Nucleus accumbens (tissue), 56 donors: ENCODE data around the gene RARA.
A peak's percentile ranks its signal among the peaks of the same experiment; 100 is the strongest.

Experiments used
- DNase-seq, 56 donors: peaks; one replicate each; lab custom pipeline; 2025; lab: John Stamatoyannopoulos, UW

The RARA gene

GRCh38 chr17:40313668-40314583, 4.9 kb downstream of the RARA start:
- DNase-seq: no peak

- peak in 34 of 56 donors; percentile 19 to 82 (median 49) for DNase-seq
These were observed 5.6 kb downstream of the RARA start for GRCh38 chr17:40314584-40314956.

GRCh38 chr17:40315206-40315605, 6.2 kb downstream of the RARA start:
- no peak for DNase-seq

GRCh38 chr17:40315678-40316570, 6.9 kb downstream of the RARA start:
- no peak for DNase-seq

- DNase-seq: no peak
These were observed 7.8 kb downstream of the RARA start for GRCh38 chr17:40316571-40317344.

GRCh38 chr17:40317345-40317873, 8.4 kb downstream of the RARA start:
- DNase-seq: no peak

GRCh38 chr17:40317880-40318829, 9.2 kb downstream of the RARA start:
- DNase-seq: peak in 54 of 56 donors; percentile 18 to 94 (median 84)

- no peak for DNase-seq
These were observed 9.9 kb downstream of the RARA start for GRCh38 chr17:40318830-40319391.

- DNase-seq: no peak
These were observed 10.9 kb downstream of the RARA start for GRCh38 chr17:40319651-40320540.

GRCh38 chr17:40320756-40321523, 12.0 kb downstream of the RARA start:
- DNase-seq: peak in 5 of 56 donors; percentile 28 to 57 (median 44)

GRCh38 chr17:40321524-40321929, 12.5 kb downstream of the RARA start:
- DNase-seq: no peak

- DNase-seq: no peak
These were observed 13.0 kb downstream of the RARA start for GRCh38 chr17:40321961-40322357.

- peak in 20 of 56 donors; percentile 23 to 63 (median 44) for DNase-seq
These were observed 13.7 kb downstream of the RARA start for GRCh38 chr17:40322358-40323315.

- no peak for DNase-seq
These were observed 14.7 kb downstream of the RARA start for GRCh38 chr17:40323391-40324381.
